Loucy (cell line): ENCODE measurements around the gene CDH13.

Source experiments
- H2AFZ ChIP-seq: fragments of 200-600 bp; sonication (generic); 2 replicates; pipeline ENCODE4 v1.6.0; 2016; ENCODE audit warnings: antibody characterized with exemption, mild to moderate bottlenecking, low read length, moderate library complexity
- H3F3A ChIP-seq: fragments of 200-600 bp; 2 replicates; pipeline ENCODE4 v1.6.0; 2016; ENCODE audit warnings: antibody characterized with exemption, low read depth, mild to moderate bottlenecking
- H3K27me3 ChIP-seq: fragments of 200-600 bp; sonication (generic); 2 replicates; pipeline ENCODE4 v1.6.1; 2014; ENCODE audit warnings: low read length, mild to moderate bottlenecking; ENCODE audit not compliant: insufficient read depth, poor library complexity, severe bottlenecking
- H3K36me3 ChIP-seq: fragments of 200-600 bp; sonication (generic); 2 replicates; pipeline ENCODE4 v1.6.1; 2016; ENCODE audit warnings: low read length; ENCODE audit not compliant: insufficient read depth
- H3K4me1 ChIP-seq: fragments of 200-600 bp; sonication (generic); 2 replicates; pipeline ENCODE4 v1.5.1; 2014; ENCODE audit warnings: low read length, mild to moderate bottlenecking; ENCODE audit not compliant: insufficient read depth, poor library complexity, severe bottlenecking
- H3K4me2 ChIP-seq: fragments of 200-600 bp; sonication (generic); 2 replicates; pipeline ENCODE4 v1.6.0; 2014; ENCODE audit warnings: antibody characterized with exemption, low read length, low read depth, mild to moderate bottlenecking; ENCODE audit not compliant: poor library complexity, severe bottlenecking
- H3K4me3 ChIP-seq: fragments of 200-600 bp; sonication (generic); 2 replicates; pipeline ENCODE4 v1.5.1; 2014; ENCODE audit warnings: low read length, mild to moderate bottlenecking, mixed read lengths; ENCODE audit not compliant: poor library complexity, severe bottlenecking
- H3K79me2 ChIP-seq: fragments of 200-600 bp; sonication (generic); 2 replicates; pipeline ENCODE4 v1.6.1; 2014; ENCODE audit warnings: low read length; ENCODE audit not compliant: insufficient read depth
- H3K9ac ChIP-seq: fragments of 200-600 bp; sonication (generic); 2 replicates; pipeline ENCODE4 v1.6.0; 2014; ENCODE audit warnings: mild to moderate bottlenecking, low read depth, low read length, moderate library complexity; ENCODE audit not compliant: poor library complexity, severe bottlenecking
- H3K9me2 ChIP-seq: fragments of 200-600 bp; sonication (generic); replicated peaks from 2 replicates; pipeline ENCODE4 v1.6.1; 2016; ENCODE audit warnings: low read depth, low read length, mixed read lengths
- H3K9me3 ChIP-seq: fragments of 200-600 bp; sonication (generic); 2 replicates; pipeline ENCODE4 v1.6.1; 2014; ENCODE audit warnings: mild to moderate bottlenecking, antibody characterized with exemption, low read length, low read depth; ENCODE audit not compliant: insufficient read depth
- H4K20me1 ChIP-seq: fragments of 200-600 bp; sonication (generic); 2 replicates; pipeline ENCODE4 v1.6.0; 2014; ENCODE audit warnings: antibody characterized with exemption, low read length, mild to moderate bottlenecking; ENCODE audit not compliant: insufficient read depth, poor library complexity, severe bottlenecking
- CTCF ChIP-seq: fragments of 200-600 bp; sonication (generic); conservative IDR thresholded peaks from 2 replicates; pipeline ENCODE4 v1.5.1; 2014; ENCODE audit warnings: mild to moderate bottlenecking, antibody characterized with exemption, low read length
- EZH2phosphoT487 ChIP-seq: fragments of 200-600 bp; IDR thresholded peaks from 2 replicates; pipeline ENCODE4 v1.6.1; 2018; ENCODE audit warnings: antibody characterized with exemption, mild to moderate bottlenecking, moderate library complexity, borderline replicate concordance

The CDH13 gene

GRCh38 chr16:83623892-83624291, 997.1 kb downstream of the CDH13 start:
- Histone ChIP-seq H3K27me3 (no peaks in the 10 kb centered on the region), H3K9me2 (no peaks in the 10 kb centered on the region), H3K9me3 (no peaks in the 10 kb centered on the region), H3K79me2 (no peaks in the 10 kb centered on the region), H3K4me2 (no peak overlapping the region), H2AFZ (no peak overlapping the region), H3K4me1 (peaks cover 3% of the 10 kb centered on the region), H3K4me3 (no peak overlapping the region), H3K9ac (no peak overlapping the region), H3K36me3 (no peaks in the 10 kb centered on the region), H3F3A (no peaks in the 10 kb centered on the region), H4K20me1 (no peaks in the 10 kb centered on the region)
- TF ChIP-seq EZH2phosphoT487 (no peak), CTCF (no peak)

GRCh38 chr16:83624429-83625120, 997.8 kb downstream of the CDH13 start:
- no peak for TF ChIP-seq EZH2phosphoT487
- no peak for TF ChIP-seq CTCF
- H3K36me3 ChIP-seq, result no peaks in the 10 kb centered on the region
- H3K79me2 ChIP-seq, result no peaks in the 10 kb centered on the region
- no peak overlapping the region for H3K9ac ChIP-seq
- no peak overlapping the region for H3K4me3 ChIP-seq
- no peak overlapping the region for H3K4me2 ChIP-seq
- no peaks in the 10 kb centered on the region for H4K20me1 ChIP-seq
- no peaks in the 10 kb centered on the region for H3K9me2 ChIP-seq
- H3K9me3 ChIP-seq, result no peaks in the 10 kb centered on the region
- peaks cover 2% of the 10 kb centered on the region for H3K4me1 ChIP-seq
- H3F3A ChIP-seq, result no peaks in the 10 kb centered on the region
- no peak overlapping the region for H2AFZ ChIP-seq
- H3K27me3 ChIP-seq, result no peaks in the 10 kb centered on the region

GRCh38 chr16:83626204-83626603, 999.4 kb downstream of the CDH13 start:
- no peaks in the 10 kb centered on the region for H3K9me3 ChIP-seq
- no peak overlapping the region for H3K4me3 ChIP-seq
- H3K9me2 ChIP-seq, result no peaks in the 10 kb centered on the region
- no peak overlapping the region for H2AFZ ChIP-seq
- no peak overlapping the region for H3K9ac ChIP-seq
- H3K4me2 ChIP-seq, result no peak overlapping the region
- no peaks in the 10 kb centered on the region for H3F3A ChIP-seq
- no peaks in the 10 kb centered on the region for H3K4me1 ChIP-seq
- no peaks in the 10 kb centered on the region for H3K27me3 ChIP-seq
- no peaks in the 10 kb centered on the region for H3K36me3 ChIP-seq
- no peak for TF ChIP-seq CTCF
- TF ChIP-seq EZH2phosphoT487, result no peak
- no peaks in the 10 kb centered on the region for H3K79me2 ChIP-seq
- no peaks in the 10 kb centered on the region for H4K20me1 ChIP-seq
